GM21825 (cell line): ENCODE data around the gene MFSD6L.

Experiments
- ATAC-seq: cut with Tn5 transposase; IDR thresholded peaks from one replicate; pipeline ENCODE4 v1.9.1; 2021; ENCODE audit warnings: mild to moderate bottlenecking, moderate library complexity; ENCODE audit not compliant: unreplicated experiment

MFSD6L gene

DNA sequence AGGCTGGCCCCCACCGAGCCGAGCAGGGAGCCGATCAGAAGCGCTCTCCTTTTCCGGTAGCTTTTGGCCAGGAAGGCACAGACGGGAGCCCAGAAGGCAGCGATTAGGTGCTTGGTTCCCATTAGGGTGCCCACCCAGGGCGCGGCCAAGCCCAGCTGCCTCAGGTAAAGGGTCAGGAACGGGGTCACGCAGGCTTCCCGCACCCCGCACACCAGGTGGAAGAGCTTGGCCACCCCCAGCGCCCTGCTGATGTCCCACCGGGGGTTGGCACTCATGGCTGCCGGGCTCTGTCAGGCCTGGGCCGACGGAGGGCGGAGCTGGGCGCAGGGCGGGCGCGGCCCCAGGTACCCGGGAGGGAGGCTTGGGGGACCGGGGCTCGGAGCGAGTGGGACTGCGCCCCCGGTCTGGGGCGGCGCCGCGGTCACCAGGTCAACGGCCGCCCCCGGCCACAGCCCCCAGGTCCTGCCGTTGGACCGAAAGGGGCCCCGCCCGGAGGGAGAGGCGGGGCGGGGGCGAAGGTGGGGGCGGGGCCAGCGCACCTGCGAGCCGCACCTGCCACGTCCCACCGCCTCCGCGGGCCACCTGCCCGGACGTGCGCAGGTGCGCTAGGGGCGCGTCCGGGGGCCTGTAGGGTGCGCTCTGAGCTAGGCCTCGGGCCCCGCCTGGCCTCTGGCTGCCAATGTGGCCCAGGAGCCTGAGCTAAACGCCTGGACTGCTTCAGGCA, at the start of gene MFSD6L:
Gene MFSD6L, minus strand, starts transcription at position 520 of the 724 bp plus-strand sequence. Its CDS starts 245 bp downstream, at position 275.
- no peak for ATAC-seq

GRCh38 chr17:8847891-8848290, 48.7 kb upstream of the MFSD6L start:
- no peak for ATAC-seq

GRCh38 chr17:8846768-8847211, 47.6 kb upstream of the MFSD6L start:
- ATAC-seq = no peak

DNA sequence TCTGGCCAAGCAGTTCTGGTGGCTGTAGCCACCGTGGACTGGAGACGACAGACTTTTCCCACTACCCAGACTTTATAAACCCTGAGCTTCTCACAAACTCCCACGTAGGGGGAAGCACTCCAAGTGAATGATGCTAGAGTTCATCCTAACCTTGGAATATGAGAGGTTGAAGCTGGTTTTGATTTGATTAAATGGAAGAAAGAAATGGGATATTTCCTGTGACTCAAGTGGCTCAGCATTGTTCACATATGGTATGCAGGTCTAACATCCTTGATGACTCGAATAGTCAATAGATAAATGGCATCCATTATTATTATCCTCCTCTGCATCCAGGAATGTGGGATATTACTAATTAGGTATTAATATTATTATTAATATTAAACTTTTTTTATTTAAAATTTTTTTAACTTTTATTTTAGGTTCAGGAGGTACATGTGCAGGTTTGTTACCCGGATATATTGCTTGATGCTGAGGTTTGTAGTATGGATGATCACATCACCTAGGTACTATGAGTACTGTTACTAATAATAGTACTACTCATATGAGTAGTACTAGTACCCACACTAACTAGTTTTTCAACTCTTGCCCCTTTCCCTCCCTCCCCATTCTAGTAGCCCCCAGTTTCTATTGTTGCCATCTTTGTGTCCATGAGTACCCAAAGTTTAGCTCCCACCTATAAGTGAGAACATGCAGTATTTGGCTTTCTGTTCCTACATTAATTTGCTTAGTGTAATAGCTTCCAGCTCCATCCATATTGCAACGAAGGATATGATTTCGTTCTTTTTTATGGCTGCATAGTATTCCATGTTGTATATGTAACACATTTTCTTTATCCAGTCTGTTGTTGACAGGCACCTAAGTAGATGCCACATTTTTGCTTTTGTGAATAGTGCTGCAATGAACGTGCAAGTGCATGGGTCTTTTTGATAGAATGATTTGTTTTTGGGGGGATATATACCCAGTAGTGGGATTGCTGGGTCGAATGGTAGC, 45.4 kb upstream of the MFSD6L start:
- no peak for ATAC-seq

- ATAC-seq = no peak
Observed at GRCh38 chr17:8843344-8843743, 44.2 kb upstream of the MFSD6L start.

DNA sequence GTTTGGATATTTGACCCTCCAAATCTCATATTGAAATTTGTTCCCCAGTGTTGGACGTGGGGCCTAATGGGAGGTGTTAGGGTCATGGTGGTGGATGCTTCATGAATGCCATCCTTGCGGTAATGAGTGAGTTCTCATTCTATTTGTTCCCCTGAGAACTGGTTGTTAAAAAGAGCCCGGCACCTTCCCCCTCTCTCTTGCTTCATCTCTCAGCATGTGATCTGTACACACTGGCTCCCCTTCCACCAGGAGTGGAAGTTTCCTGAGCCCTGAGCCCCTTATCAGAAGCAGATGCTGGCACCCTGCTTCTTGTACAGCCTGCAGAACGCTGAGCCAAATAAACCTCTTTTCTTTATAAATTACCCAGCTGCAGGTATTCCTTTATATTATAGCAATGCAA, 42.7 kb upstream of the MFSD6L start:
- no peak for ATAC-seq

DNA sequence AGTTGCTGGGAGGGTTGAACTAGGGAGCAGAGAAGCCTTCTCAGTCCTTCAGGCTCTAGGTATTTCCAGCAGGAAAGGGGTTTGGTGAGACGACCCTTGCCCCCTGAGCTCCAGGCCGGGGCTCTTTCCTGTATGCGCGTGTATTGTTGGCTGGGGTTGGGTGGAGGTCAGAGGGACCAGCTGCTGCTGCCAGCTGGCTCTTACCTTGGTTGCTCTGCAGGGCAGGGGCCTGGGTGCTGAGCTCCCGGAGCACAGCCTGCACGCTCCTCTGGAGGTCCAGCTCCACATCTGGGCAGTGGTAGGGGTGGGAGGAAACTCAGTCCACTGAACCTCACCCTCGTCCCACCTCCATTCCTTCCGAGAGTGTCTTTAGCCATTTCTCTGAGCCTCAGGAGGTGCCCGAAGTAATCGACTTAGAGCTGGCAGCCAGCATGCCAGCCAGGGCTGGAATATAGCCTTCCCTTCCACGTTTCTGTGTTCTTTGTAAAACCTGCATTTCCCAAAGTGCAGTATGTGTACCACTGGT, 40.3 kb upstream of the MFSD6L start:
- no peak for ATAC-seq

- no peak for ATAC-seq
Observed at GRCh38 chr17:8838551-8839095, 39.5 kb upstream of the MFSD6L start.

DNA sequence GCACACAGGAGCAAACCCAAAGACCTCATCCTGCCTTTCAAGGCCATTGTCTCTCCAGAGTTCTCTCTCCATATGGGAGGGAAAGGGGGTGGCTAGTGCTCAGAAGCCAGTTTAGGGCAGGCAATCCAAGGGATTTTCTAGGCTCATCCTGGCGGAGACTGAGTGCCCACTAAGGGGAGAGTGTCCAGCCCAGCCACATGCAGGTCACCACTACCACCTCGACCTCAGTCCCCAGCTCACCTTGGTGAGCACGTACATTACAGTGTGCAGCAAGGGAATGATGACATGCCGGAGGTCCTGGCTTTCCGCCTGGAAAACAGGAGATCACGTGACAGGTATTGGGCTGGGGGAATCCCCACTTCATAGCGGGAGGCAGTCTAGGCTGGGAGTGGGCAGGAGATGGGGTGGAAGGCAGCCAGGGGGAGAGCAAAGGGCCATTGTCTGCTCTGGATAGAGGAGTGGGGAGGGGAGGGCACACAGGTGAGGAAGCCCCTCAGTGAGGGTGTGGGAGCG, 38.5 kb upstream of the MFSD6L start:
- ATAC-seq = no peak

GRCh38 chr17:8836821-8837562, 37.8 kb upstream of the MFSD6L start:
- no peak for ATAC-seq

DNA sequence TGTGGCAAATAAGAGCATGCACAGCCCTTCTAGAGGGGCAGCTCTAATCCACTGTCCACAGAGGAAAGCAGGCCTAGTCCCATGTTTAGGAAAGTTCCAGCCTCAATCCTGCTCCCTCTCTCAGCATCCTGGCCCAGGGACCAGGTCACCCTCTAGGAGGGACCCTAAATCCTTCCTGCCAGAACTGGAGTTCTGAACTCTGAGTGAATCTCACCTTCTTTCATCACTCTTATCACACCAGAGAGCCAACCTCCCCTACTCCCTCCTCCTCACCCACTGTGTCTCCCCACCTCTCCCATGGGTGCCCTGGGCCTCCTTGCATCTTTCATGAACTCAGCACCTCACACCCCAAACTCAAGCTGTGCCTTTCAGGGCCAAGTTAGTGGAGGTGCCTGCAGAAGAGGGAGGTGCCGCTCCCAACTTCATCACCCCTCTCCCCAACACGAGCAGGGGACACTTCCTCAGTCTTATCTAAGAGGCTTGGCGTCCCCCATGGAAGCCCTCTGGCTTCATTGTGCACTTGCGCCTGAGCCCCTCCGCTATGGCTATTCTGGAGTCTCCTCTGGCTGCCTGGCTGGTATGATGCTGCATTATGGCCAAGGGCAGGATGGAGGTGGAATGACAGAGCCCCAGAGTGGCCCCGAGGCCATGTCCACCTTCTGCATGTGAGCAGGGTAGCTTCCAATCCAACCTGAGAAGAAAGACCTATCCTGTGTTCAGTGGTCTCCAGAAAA, 36.6 kb upstream of the MFSD6L start:
- no peak for ATAC-seq

DNA sequence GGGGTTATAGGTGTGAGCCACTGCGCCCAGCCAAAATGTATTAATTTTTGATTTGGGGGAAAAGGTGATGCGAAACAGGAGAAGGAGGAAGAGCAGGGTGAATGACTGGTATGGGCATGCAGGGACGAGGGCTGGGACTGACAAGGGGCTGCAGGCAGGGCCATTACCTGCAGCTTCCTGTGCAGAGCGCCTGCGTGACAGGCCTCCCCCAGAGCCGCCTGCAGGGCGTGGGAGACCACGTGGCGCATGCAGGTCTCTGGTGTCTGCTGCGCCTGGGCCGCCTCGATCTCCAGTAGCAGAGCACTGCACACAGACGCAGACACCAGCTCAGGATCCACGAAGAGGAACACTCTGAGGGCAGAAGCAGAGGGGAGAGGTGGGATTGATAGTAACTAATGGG, 35.9 kb upstream of the MFSD6L start:
- ATAC-seq = no peak

GRCh38 chr17:8832711-8833352, 33.7 kb upstream of the MFSD6L start:
- no peak for ATAC-seq

DNA sequence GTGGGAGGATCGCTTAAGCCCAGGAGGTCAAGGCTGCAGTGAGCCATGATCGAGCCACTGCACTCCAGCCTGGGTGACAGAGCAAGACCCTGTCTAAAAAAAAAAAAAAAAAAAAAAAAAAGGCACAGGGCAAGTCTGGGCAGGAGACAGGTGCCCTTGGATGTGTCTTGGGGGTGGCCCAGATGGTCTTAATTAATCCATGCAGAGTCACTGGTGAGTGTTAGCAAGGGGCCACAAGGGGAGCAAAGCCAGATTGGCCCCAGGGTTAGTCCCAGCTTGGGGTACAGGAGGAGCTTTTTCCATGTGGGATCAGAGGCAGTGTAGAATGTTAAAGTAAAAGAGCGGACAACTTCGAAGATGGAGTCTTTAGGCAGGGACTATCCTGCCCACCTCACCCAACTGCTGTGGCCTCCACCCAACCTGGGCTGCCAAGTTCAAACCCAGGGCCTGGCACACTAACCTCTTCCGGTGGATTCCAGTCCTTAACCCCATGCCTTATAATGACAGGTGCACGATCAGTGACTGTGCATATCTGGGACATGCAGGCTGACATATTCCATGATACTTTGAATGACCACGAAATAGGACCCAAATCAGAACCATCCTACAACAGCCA, 32.2 kb upstream of the MFSD6L start:
- ATAC-seq = no peak

DNA sequence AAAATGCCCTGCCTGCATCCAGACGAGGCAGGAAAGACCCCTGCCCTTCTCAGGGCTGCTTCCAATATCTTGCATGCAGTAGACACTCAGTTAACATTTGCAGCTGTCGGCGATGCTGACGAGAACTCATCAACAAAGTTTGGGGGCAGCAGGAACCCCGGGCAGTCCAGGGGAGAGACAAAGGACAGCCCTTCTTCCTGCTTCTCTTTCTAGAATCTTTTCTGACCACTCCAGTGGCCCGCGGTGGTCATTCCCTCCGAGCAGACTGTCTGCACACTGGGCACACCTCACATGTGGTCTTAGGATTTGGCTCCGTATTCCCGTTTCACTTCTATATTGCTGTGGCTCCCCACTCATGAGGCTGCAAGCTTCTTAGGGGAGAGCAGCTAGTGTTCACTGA, 31.0 kb upstream of the MFSD6L start:
- no peak for ATAC-seq

DNA sequence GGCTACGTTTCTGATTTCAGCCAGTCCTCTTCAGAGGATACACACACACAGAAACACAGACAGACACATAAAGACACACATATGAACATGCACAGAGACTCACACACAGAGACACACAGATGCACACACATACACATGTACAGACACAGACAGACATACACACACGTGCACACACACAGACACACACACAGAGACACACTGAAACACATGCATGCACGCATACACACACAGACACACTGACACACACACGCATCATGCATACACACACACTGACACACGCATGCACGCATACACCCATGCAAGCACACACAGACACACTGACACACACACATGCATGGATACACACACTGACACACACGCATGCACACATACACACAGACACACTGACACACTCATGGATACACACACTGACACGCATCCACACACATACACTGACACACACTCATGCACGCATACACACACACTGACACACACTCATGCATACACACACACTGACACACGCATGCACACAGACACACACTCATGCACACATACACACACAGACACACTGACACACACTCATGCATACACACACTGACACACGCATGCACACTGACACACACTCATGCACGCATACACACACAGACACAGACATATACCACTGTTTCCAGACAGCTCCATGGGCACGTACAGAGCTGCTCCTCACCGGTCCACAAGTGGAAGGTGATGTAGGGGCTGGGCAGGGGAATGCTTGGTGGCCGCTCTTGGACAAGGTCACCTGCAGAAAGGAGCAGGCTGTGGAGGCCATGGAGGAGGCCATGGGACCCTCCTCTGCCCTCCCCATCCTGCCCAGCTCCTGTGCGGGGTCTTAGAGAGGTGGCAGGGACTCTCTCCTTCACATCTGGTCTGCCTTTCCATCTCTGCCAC, 30.1 kb upstream of the MFSD6L start:
- ATAC-seq = no peak

GRCh38 chr17:8828517-8828875, 29.3 kb upstream of the MFSD6L start:
- no peak for ATAC-seq
